Lower leg skin (tissue), 4 donors: ENCODE data around the gene DYNC1LI2. TPM values are rescaled to one million over a fixed set of nuclear protein-coding genes. Genes with fewer than 3 reads are reported as not detected.

Experiments used
- DNase-seq, 2 donors: peaks; one replicate each; pipeline ENCODE4 v3.0.0-alpha.2; 2019; ENCODE audit warnings: low spot score in 2 of 2
- H3K4me3 ChIP-seq: fragments of 200-600 bp; sonication (generic); 2 replicates; pipeline ENCODE4 v1.5.1; 2017; ENCODE audit warnings: mild to moderate bottlenecking, low read depth; ENCODE audit not compliant: poor library complexity, severe bottlenecking
- CTCF ChIP-seq, 3 donors: fragments of 450-650 bp; IDR thresholded peaks; one replicate each; pipeline ENCODE4 v1.5.1; 2016; ENCODE audit warnings: antibody characterized with exemption in 3 of 3, mild to moderate bottlenecking in 3 of 3, moderate library complexity in 2 of 3
- POLR2A ChIP-seq, 2 donors: fragments of 450-650 bp; IDR thresholded peaks; one replicate each; pipeline ENCODE4 v1.6.1; 2016 to 2017; ENCODE audit warnings: antibody characterized with exemption in 2 of 2, mild to moderate bottlenecking in 1 of 2, moderate library complexity in 1 of 2
- WGBS, 2 donors: methylation state at CpG; one replicate each; pipeline ENCODE4 v1.1.5; 2018; 5-methylcytosine and 5-hydroxymethylcytosine counted together
- intact Hi-C: fragments of 100-400 bp; cut with DNase I; formaldehyde crosslinking; loops from one replicate; pipeline ENCODE4 v1.15.0; 2023; ENCODE audit warnings: low total_unique reads
- total RNA-seq, 4 donors: library from RNA; depleted of rRNA; stranded (reverse); fragments of >200 nt; gene quantifications; one replicate each; pipeline ENCODE4 v1.1.0, GENCODE V29; 2016

Gene DYNC1LI2
- total RNA-seq, 4 donors from 2014 or later = 59.3 to 194 (median 111) TPM

GRCh38 chr16:66701026-66701425 lies 50.4 kb downstream of the DYNC1LI2 start:
- H3K4me3 ChIP-seq = no peak overlapping the region
- no peak for TF ChIP-seq CTCF (IDR thresholded peaks at IDR 0.05)
- no peak for TF ChIP-seq POLR2A (IDR thresholded peaks at IDR 0.05)
- WGBS, 2 donors = 79 to 87% methylated on average over 2 of the region's 2 CpGs
- no peak for DNase-seq
- intact Hi-C loops = no loop called here

GRCh38 chr16:66699898-66700297 lies 51.5 kb downstream of the DYNC1LI2 start:
- DNase-seq = no peak
- TF ChIP-seq CTCF (IDR thresholded peaks at IDR 0.05) (no peak), POLR2A (IDR thresholded peaks at IDR 0.05) (no peak)
- H3K4me3 ChIP-seq = no peak overlapping the region
- 70 to 76% methylated on average over 1 of the region's 1 CpG for WGBS, 2 donors
- intact Hi-C loops = no loop called here

GRCh38 chr16:66698046-66698445 lies 53.4 kb downstream of the DYNC1LI2 start:
- TF ChIP-seq CTCF (IDR thresholded peaks at IDR 0.05) = no peak
- TF ChIP-seq POLR2A (IDR thresholded peaks at IDR 0.05) = no peak
- DNase-seq = no peak
- intact Hi-C loops = no loop called here
- WGBS, 2 donors = 85 to 89% methylated on average over 7 of the region's 7 CpGs
- H3K4me3 ChIP-seq = no peak overlapping the region

- H3K4me3 ChIP-seq = peak within 1 kb of the TSS; percentile 58
- TF ChIP-seq POLR2A (IDR thresholded peaks at IDR 0.05) (no peak), CTCF (IDR thresholded peaks at IDR 0.05) (no peak)
- 6 to 10% methylated on average over 30 to 48 of the region's 84 CpGs for WGBS, 2 donors
- DNase-seq = peak; percentile 69 to 95
- intact Hi-C loops = no loop called here
Measured at GRCh38 chr16:66696669-66697630, 54.5 kb downstream of the DYNC1LI2 start, which contains the start of gene CMTM4. CMTM4 (minus strand) TSS chr16:66696743; CDS start chr16:66696525, 218 bp downstream.

GRCh38 chr16:66695935-66696668 lies 55.3 kb downstream of the DYNC1LI2 start:
- DNase-seq = peak; percentile 38 to 91
- no peak for TF ChIP-seq CTCF (IDR thresholded peaks at IDR 0.05)
- TF ChIP-seq POLR2A (IDR thresholded peaks at IDR 0.05) = no peak
- intact Hi-C loops = no loop called here
- 0 to 2% methylated on average over 4 to 67 of the region's 91 CpGs for WGBS, 2 donors
- peak overlapping the region; percentile 58 for H3K4me3 ChIP-seq
